Aorta (tissue), 5 donors: Measurements from ENCODE around the gene MTCL1. TPM values are rescaled to one million over a fixed set of nuclear protein-coding genes. Genes with fewer than 3 reads are reported as not detected.

Experiments used
- ATAC-seq: fragments of 200-7000 bp; cut with Tn5 transposase; one replicate; pipeline ENCODE4 v1.9.1; 2022; ENCODE audit warnings: moderate library complexity; ENCODE audit not compliant: low FRiP score
- DNase-seq, 2 donors: peaks; one replicate each; pipeline ENCODE4 v3.0.0-alpha.2; 2020
- H3K27ac ChIP-seq, 2 donors: one replicate each; pipeline ENCODE4 v1.5.1; 2013; ENCODE audit warnings: low read length in 2 of 2, mild to moderate bottlenecking in 2 of 2, moderate library complexity in 2 of 2, control low read depth in 1 of 2, inconsistent platforms in 1 of 2, low read depth in 1 of 2
- H3K27me3 ChIP-seq, 2 donors: one replicate each; pipeline ENCODE4 v1.6.1; 2013; ENCODE audit warnings: control low read depth in 1 of 2, low read length in 1 of 2, mild to moderate bottlenecking in 1 of 2, moderate library complexity in 1 of 2; ENCODE audit not compliant: insufficient read depth in 2 of 2, control insufficient read depth in 1 of 2
- H3K36me3 ChIP-seq, 2 donors: one replicate each; pipeline ENCODE4 v1.6.1; 2013; ENCODE audit warnings: control low read depth in 1 of 2, low read length in 1 of 2, mild to moderate bottlenecking in 1 of 2; ENCODE audit not compliant: insufficient read depth in 2 of 2, control insufficient read depth in 1 of 2
- H3K4me1 ChIP-seq, 2 donors: one replicate each; pipeline ENCODE4 v1.6.1; 2013; ENCODE audit warnings: low read length in 2 of 2, control low read depth in 1 of 2, mild to moderate bottlenecking in 1 of 2, moderate library complexity in 1 of 2; ENCODE audit not compliant: insufficient read depth in 2 of 2, control insufficient read depth in 1 of 2
- H3K4me3 ChIP-seq, 2 donors: one replicate each; pipeline ENCODE4 v1.5.1; 2013; ENCODE audit warnings: low read length in 2 of 2, control low read depth in 1 of 2, mild to moderate bottlenecking in 1 of 2
- H3K9me3 ChIP-seq: one replicate; pipeline ENCODE4 v1.6.1; 2013; ENCODE audit warnings: mild to moderate bottlenecking, low read length; ENCODE audit not compliant: control insufficient read depth
- WGBS, 2 donors: extraction: QIAGEN DNeasy Blood & Tissue Kit; methylation state at CpG; one replicate each; pipeline ENCODE4 v1.1.7; 2013; 5-methylcytosine and 5-hydroxymethylcytosine counted together
- intact Hi-C, 2 donors: fragments of 100-400 bp; cut with DNase I; formaldehyde crosslinking; loops; one replicate each; pipeline versions ENCODE4 v1.14.2 to v1.15.0; 2022
- polyA plus RNA-seq, 2 donors: library from polyadenylated mRNA; stranded (reverse); fragments of 200-250 nt; gene quantifications; one replicate each; pipeline ENCODE4 v1.2.3, GENCODE V29; 2013
- total RNA-seq, 2 donors: library from RNA; stranded (reverse); fragmentation: NEBNext Ultra II Directional; extraction: Animal tissue kit (Norgen Biotek cat#: 25700); gene quantifications; one replicate each; pipeline ENCODE4 v1.2.1, GENCODE V29; 2021
- donor health status: healthy with polysubstance abuse.
- donor health status: Bipolar disorder and iron deficiency.
- donor health status: DM: no; HTN: no; CAD: no.
- donor health status: DM: no; HTN: no; CAD: no.
- donor health status: DM: yes; HTN: yes; CAD: no.

The MTCL1 gene
- total and polyA plus RNA-seq, 4 donors: 0.75 to 14.2 (median 6.2) TPM

DNA sequence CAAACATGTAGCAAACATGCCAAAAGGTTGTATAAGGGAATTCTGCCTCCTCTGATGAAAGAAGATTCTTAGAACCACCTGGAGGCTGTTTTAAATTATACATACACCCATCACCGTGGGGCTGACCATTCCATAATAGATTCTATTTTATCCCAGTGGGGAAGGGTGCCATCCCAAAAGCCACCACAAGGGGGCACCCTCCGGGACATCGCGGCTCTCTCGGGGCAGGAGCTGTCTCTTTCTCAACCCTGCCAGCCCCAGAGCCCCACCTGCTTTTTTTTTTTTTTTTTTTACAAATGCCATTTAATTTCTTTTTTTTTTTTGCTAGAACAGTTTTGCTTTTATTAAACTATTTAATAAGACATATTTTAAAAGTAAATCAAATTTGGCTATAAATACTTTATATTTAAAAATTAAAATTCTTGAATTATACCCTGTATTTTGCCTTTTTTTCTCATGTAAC lies 8.6 kb upstream of the MTCL1 start:
- ATAC-seq: peak; percentile 95
- intact Hi-C loops: loop anchor here (1.0 to 10.0 kb wide), 3 partner anchors 291 to 358 kb away; no protein-coding TSS in a partner anchor
- H3K4me1 ChIP-seq: no peaks in the 10 kb centered on the region

DNA sequence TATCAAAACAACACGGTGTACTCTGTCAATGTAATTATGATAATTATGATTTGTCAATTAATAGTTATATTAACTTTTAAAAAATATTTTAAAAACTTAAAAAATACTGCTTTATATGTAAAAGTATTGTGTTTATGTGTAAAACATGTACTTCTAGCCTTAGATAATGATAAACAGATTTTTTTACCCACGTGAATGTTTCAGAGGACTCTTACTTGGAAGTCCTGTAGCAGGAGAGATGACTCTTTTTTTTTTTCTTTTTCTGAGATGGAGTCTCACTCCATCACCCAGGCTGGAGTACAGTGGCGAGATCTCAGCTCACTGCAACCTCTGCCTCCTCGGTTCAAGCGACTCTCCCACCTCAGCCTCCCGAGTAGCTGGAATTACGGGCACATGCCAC lies 6.2 kb upstream of the MTCL1 start:
- intact Hi-C loops: loop anchor here in 1 of 2 donors (10.0 kb wide), 1 partner anchor 356 kb away; no protein-coding TSS in a partner anchor
- Histone ChIP-seq H3K4me3 (no peak overlapping the region), H3K4me1 (no peaks in the 10 kb centered on the region), H3K9me3 (no peaks in the 10 kb centered on the region), H3K36me3 (no peaks in the 10 kb centered on the region), H3K27me3 (no peaks in the 10 kb centered on the region), H3K27ac (no peak overlapping the region)
- WGBS, 2 donors: 85 to 89% methylated on average over 7 of the region's 7 CpGs
- no peak for DNase-seq
- no peak for ATAC-seq

More for the DNA sequence above, 8.6 kb upstream of the MTCL1 start:
- peak; percentile 71 to 92 for DNase-seq
- H3K27ac ChIP-seq: no peak overlapping the region
- H3K27me3 ChIP-seq: no peaks in the 10 kb centered on the region
- WGBS, 2 donors: 1 to 2% methylated on average over 5 of the region's 5 CpGs
- no peaks in the 10 kb centered on the region for H3K36me3 ChIP-seq
- no peaks in the 10 kb centered on the region for H3K9me3 ChIP-seq
- H3K4me3 ChIP-seq: no peak overlapping the region

DNA sequence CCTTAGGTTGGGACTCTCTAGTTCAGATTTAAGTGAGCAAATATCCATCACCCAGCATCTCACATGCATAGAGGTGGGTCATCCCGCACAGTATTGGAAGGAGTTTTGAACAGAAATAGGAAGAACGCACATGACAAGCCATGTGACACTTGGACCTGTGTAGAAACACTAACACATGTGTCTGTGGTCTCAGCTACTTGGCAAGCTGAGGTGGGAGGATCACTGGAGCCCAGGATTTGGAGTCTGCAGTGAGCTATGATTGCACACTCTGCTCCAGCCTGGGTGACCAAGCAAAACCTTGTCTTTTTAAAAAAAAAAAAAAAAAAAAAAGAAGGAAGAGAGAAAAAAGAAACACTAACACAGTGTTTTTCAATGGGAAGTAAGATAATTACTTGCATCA lies 5.4 kb upstream of the MTCL1 start:
- 74 to 81% methylated on average over 2 of the region's 2 CpGs for WGBS, 2 donors
- intact Hi-C loops: loop anchor here in 1 of 2 donors (10.0 kb wide), 1 partner anchor 355 kb away; no protein-coding TSS in a partner anchor

DNA sequence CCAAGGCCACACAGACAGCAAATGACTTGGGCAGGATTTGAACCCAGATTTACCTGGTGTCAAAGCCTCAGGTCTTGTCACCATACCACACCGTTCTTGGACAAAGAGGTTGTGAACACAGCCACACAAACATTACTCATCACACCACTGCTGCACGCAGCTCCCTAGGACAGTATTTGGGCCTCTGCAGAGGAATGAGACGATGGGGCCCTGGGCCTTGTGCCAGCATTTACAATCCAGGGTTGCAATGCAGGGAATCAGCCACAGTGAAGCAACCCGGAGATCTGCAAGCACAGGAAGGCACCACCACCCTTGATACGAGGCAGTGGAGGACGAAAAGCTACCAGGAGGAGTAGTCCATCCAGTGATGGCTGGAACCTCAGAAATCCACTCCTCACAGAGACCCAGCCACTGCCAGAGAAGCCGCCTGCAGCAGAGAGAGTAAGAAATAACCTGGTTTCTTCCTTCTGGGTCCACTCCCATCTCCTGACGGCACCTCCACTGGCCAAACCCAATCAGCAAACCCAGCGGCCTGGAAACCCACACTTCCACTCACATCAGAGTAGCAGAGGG lies 3.7 kb upstream of the MTCL1 start:
- Histone ChIP-seq H3K27me3 (no peaks in the 10 kb centered on the region), H3K4me3 (no peak overlapping the region), H3K4me1 (no peaks in the 10 kb centered on the region), H3K36me3 (no peaks in the 10 kb centered on the region), H3K27ac (no peak overlapping the region), H3K9me3 (no peaks in the 10 kb centered on the region)
- 69 to 71% methylated on average over 9 of the region's 9 CpGs for WGBS, 2 donors
- ATAC-seq (no peak), DNase-seq (no peak)
- intact Hi-C loops: no loop called here

More for the DNA sequence above, 5.4 kb upstream of the MTCL1 start:
- DNase-seq: no peak
- Histone ChIP-seq H3K4me3 (no peak overlapping the region), H3K27me3 (no peaks in the 10 kb centered on the region), H3K9me3 (no peaks in the 10 kb centered on the region), H3K4me1 (no peaks in the 10 kb centered on the region), H3K36me3 (no peaks in the 10 kb centered on the region), H3K27ac (no peak overlapping the region)
- no peak for ATAC-seq

DNA sequence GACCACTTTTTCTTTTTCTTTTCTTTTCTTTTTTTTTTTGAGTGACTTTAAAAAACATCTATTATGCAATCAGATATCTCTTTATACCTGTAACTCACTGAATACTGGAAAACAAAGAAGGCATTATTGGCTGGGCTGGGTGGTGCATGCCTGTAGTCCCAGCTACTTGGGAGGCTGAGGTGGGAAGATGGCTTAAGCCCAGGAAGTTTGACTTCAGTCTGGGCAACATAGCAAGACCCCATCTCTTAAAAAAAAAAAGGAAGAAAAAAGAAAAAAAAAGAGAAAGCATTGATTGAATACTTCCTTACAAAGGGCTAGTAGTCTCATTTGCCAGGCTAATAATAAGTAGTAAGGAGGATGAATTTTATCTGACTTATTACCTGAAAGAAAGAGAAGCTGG lies 2.7 kb upstream of the MTCL1 start:
- no peaks in the 10 kb centered on the region for H3K27me3 ChIP-seq
- no peaks in the 10 kb centered on the region for H3K4me1 ChIP-seq
- no peaks in the 10 kb centered on the region for H3K36me3 ChIP-seq
- no peak for DNase-seq
- intact Hi-C loops: no loop called here
- no peak for ATAC-seq
- no peaks in the 10 kb centered on the region for H3K9me3 ChIP-seq
- no peak overlapping the region for H3K27ac ChIP-seq
- no peak overlapping the region for H3K4me3 ChIP-seq

DNA sequence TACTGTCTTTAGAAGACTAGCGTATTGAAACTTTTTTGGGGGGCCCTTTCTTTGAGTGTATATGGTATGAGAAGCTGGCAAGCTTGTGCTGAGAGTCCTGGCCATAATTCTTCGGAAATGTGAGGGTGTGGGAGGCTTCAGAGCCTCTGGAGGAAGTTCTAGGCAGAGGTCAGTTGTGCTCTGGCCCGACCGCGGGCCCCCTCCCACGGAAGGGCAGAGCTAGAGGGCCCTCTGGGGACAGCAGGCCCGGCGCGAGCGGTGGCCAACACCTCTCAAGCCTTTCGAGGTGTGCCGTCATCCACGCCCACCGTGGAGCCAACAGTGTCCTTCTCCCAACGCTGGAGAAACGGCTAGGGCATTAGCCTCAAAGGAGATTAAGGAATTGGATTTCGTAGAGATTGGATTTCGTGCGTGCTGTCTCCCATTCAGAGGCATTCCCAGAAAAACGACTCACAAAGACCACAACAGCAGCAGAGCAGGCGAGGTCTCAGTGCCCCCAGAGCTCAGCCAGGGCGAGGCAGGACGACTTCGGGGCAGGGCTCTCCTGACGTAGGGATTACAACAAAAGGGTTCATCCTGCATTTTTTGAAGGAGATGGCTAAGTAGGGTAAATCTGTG lies 2.2 kb upstream of the MTCL1 start:
- Histone ChIP-seq H3K36me3 (no peaks in the 10 kb centered on the region), H3K9me3 (no peaks in the 10 kb centered on the region), H3K4me1 (no peaks in the 10 kb centered on the region), H3K4me3 (no peak overlapping the region), H3K27me3 (no peaks in the 10 kb centered on the region), H3K27ac (no peak overlapping the region)
- DNase-seq: no peak
- intact Hi-C loops: no loop called here
- ATAC-seq: no peak
- WGBS, 2 donors: 40 to 42% methylated on average over 25 of the region's 25 CpGs

DNA sequence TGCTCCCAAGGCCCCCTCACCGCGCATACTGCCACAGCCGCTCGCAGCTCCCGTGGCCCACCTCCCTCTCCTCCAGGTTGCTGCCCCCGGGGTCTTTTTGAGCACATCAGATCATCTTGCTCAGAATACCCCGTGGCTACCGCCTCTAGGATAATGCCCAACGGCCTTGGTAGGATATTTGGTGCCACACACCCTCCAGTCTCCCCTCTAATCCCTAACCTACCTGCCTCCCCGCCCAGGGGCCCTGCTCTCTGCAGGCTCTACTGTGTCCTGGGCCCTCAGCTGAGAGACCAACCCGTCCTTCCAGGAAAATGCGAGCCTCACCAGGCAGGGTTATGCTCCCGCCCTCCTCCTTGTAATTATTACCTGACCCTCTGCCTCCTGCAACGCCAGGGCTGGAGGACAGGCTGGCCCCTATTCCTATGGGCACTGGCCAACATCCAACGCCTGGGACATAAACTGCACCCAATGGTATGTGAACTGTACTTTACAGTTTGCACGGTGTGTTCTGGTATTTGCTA lies 1.5 kb upstream of the MTCL1 start:
- intact Hi-C loops: no loop called here
- no peaks in the 10 kb centered on the region for H3K9me3 ChIP-seq
- H3K4me3 ChIP-seq: no peak overlapping the region
- H3K27me3 ChIP-seq: no peaks in the 10 kb centered on the region
- DNase-seq (no peak), ATAC-seq (no peak)
- H3K36me3 ChIP-seq: no peaks in the 10 kb centered on the region
- H3K4me1 ChIP-seq: no peaks in the 10 kb centered on the region
- no peak overlapping the region for H3K27ac ChIP-seq
- 50 to 54% methylated on average over 16 of the region's 16 CpGs for WGBS, 2 donors

DNA sequence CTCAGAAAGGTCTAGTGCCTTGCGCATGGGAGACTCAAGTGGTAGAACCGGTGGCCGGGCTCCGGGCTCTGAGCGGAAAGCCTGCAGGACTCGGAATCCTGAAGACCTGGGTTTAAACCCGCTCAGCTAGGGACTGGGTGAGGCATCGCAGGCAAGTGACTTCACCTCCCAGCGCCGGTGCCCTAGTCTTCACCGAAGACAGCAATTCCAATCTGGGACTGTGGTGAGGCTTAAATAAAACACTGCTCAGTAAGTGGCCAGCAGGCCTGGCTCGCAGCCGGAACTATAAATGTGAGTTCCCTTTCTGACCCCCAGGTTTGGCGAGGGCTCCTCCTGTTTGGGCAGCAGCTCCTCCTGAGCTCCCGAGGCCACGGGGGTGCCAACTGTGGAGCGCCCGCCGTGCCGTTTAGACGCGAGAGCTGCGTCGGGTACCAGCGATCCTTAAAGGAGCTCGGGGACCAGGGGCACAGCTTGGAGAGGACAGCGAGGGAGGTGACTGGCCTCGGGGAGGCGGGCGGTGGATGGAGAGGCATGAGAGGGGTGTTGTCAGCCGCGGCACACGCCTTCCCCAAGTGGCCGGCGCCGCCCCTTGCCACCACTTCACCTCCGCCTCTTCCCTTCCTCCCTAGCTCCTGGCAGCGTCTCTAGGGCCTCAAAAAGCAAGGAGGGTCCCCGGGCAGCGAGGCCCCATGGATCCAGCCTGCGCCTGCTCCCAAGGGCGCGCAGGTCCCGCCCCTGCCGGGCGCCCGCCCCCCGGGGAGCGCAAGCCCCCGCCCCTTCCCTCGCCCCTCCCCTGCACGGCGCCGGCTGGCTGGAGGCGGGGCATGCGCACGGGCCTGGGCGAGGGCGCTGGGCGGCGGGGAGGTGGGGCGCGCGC lies 757 bp upstream of the MTCL1 start:
- peak overlapping the region; percentile 79 to 86 for H3K4me3 ChIP-seq
- 1 to 3% methylated on average over 37 to 64 of the region's 64 CpGs for WGBS, 2 donors
- H3K36me3 ChIP-seq: no peaks in the 10 kb centered on the region
- DNase-seq: peak; percentile 93 to 97
- peak; percentile 94 for ATAC-seq
- no peaks in the 10 kb centered on the region for H3K27me3 ChIP-seq
- H3K27ac ChIP-seq: peak overlapping the region in 1 of 2 donors; percentile 65
- intact Hi-C loops: no loop called here
- H3K4me1 ChIP-seq: no peaks in the 10 kb centered on the region
- no peaks in the 10 kb centered on the region for H3K9me3 ChIP-seq
